H1 (cell line): ENCODE data around the gene NPSR1.

Experiments used
- FOSL1 ChIP-seq: IDR thresholded peaks from 2 replicates; pipeline ENCODE4 v1.6.1; 2011; ENCODE audit warnings: mild to moderate bottlenecking, low read depth, low read length, moderate library complexity; ENCODE audit not compliant: insufficient read depth
- HDAC2 ChIP-seq, 2 experiments: fragments of 300-600 bp in 1 of 2; sonication (generic) in 1 of 2; IDR thresholded peaks; 2 replicates each; pipeline ENCODE4 v1.6.1; 2011 to 2012; ENCODE audit warnings: low read depth in 2 of 2, low read length in 2 of 2, mild to moderate bottlenecking in 2 of 2, moderate library complexity in 2 of 2, borderline replicate concordance in 1 of 2, inconsistent platforms in 1 of 2
- KDM5A ChIP-seq: fragments of 200-600 bp; IDR thresholded peaks from 2 replicates; pipeline ENCODE4 v1.7.1; 2012; ENCODE audit warnings: mild to moderate bottlenecking, low read length, inconsistent platforms, mixed read lengths
- NRF1 ChIP-seq: IDR thresholded peaks from 2 replicates; pipeline ENCODE4 v1.6.1; 2011; ENCODE audit warnings: mild to moderate bottlenecking, low read depth, low read length, improper control_type of control experiment
- POLR2A ChIP-seq, 2 experiments: IDR thresholded peaks; 1 replicate in 1 of 2; 2 replicates in 1 of 2; pipeline ENCODE4 v1.6.1; 2011; ENCODE audit warnings: low read depth in 2 of 2, low read length in 2 of 2, mild to moderate bottlenecking in 2 of 2; ENCODE audit errors: control extremely low read depth in 1 of 2
- RAD21 ChIP-seq, 2 experiments: IDR thresholded peaks in 1 of 2; conservative IDR thresholded peaks in 1 of 2; 2 replicates each; pipeline ENCODE4 v1.6.1; 2011; ENCODE audit warnings: low read depth in 2 of 2, low read length in 2 of 2, improper control_type of control experiment in 1 of 2, inconsistent platforms in 1 of 2, mild to moderate bottlenecking in 1 of 2, moderate library complexity in 1 of 2
- SP1 ChIP-seq: IDR thresholded peaks from 2 replicates; pipeline ENCODE4 v1.6.1; 2011; ENCODE audit warnings: low read depth, low read length
- TEAD4 ChIP-seq: IDR thresholded peaks from 2 replicates; pipeline ENCODE4 v1.6.1; 2012; ENCODE audit warnings: low read depth, low read length, inconsistent platforms, mixed read lengths
- TF ChIP-seq, protein P1 (sequence below), 3 experiments: IDR thresholded peaks; 1 replicate in 2 of 3; 2 replicates in 1 of 3; pipeline versions ENCODE4 v1.5.1 to v1.6.1; 2011; ENCODE audit warnings: low read length in 3 of 3, mild to moderate bottlenecking in 3 of 3, inconsistent platforms in 2 of 3, low read depth in 1 of 3, moderate library complexity in 1 of 3; ENCODE audit not compliant: insufficient read depth in 1 of 3; ENCODE audit errors: control extremely low read depth in 1 of 3

DNA sequence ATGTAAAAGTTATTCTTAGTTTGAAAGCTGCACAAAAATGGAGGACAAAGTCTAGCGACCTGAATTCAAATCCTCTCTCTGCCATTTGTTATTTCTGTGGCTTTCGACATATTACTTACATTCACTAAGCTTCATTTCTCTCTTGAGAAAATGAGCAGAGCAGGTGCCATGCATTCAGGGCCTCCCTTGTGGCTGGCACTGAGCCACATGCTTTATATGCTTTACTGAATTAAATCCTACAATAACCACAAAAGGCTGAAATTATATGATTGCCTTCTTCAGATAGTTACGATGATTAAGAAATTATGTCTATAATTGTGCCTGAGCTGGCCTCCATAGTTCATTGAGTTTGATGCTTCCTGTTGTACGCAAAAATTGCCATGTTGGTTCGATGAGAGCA lies 98.7 kb downstream of the NPSR1 start:
- TF ChIP-seq, protein P1, sequence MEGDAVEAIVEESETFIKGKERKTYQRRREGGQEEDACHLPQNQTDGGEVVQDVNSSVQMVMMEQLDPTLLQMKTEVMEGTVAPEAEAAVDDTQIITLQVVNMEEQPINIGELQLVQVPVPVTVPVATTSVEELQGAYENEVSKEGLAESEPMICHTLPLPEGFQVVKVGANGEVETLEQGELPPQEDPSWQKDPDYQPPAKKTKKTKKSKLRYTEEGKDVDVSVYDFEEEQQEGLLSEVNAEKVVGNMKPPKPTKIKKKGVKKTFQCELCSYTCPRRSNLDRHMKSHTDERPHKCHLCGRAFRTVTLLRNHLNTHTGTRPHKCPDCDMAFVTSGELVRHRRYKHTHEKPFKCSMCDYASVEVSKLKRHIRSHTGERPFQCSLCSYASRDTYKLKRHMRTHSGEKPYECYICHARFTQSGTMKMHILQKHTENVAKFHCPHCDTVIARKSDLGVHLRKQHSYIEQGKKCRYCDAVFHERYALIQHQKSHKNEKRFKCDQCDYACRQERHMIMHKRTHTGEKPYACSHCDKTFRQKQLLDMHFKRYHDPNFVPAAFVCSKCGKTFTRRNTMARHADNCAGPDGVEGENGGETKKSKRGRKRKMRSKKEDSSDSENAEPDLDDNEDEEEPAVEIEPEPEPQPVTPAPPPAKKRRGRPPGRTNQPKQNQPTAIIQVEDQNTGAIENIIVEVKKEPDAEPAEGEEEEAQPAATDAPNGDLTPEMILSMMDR (IDR thresholded peaks at IDR 0.05; ENCODE audit: control extremely low read depth in 1 of 3, insufficient read depth in 1 of 3, low read depth in 1 of 3, low read length in 3 of 3), result no peak
- TF ChIP-seq FOSL1 (no peak), POLR2A (IDR thresholded peaks at IDR 0.05; ENCODE audit: control extremely low read depth in 1 of 2, low read depth in 2 of 2, low read length in 2 of 2) (no peak), TEAD4 (no peak), HDAC2 (IDR thresholded peaks at IDR 0.05; ENCODE audit: borderline replicate concordance in 1 of 2, low read depth in 2 of 2, low read length in 2 of 2) (no peak), RAD21 (IDR thresholded peaks at IDR 0.05 in 1 of 2, conservative IDR thresholded peaks at IDR 0.05 in 1 of 2; ENCODE audit: low read depth in 2 of 2, low read length in 2 of 2) (no peak), NRF1 (no peak), KDM5A (no peak), SP1 (no peak)
